ENCODE data around the gene SNX7.

Gene SNX7

GRCh38 chr1:98697781-98698180, 36.3 kb downstream of the SNX7 start:
- no peaks in the 10 kb centered on the region for H3K36me3 ChIP-seq (ENCODE audit: control insufficient read depth, insufficient read depth, low read length)
- DNase-seq (ENCODE audit: extremely low read depth, insufficient read length) = no peak
- H3K27me3 ChIP-seq (replicated peaks; ENCODE audit: control insufficient read depth, insufficient read depth, low read length) = no peaks in the 10 kb centered on the region
- no peak overlapping the region for H3K4me3 ChIP-seq (replicated peaks; ENCODE audit: low read depth, low read length)
- TF ChIP-seq CTCF (IDR thresholded peaks at IDR 0.05; ENCODE audit: insufficient read depth, low read length, poor library complexity, severe bottlenecking) = no peak

GRCh38 chr1:98698625-98699024, 37.1 kb downstream of the SNX7 start:
- Histone ChIP-seq H3K4me3 (replicated peaks; ENCODE audit: low read depth, low read length) (no peak overlapping the region), H3K36me3 (ENCODE audit: control insufficient read depth, insufficient read depth, low read length) (no peaks in the 10 kb centered on the region), H3K27me3 (replicated peaks; ENCODE audit: control insufficient read depth, insufficient read depth, low read length) (no peaks in the 10 kb centered on the region)
- TF ChIP-seq CTCF (IDR thresholded peaks at IDR 0.05; ENCODE audit: insufficient read depth, low read length, poor library complexity, severe bottlenecking) = no peak
- no peak for DNase-seq (ENCODE audit: extremely low read depth, insufficient read length)

GRCh38 chr1:98700228-98700627, 38.7 kb downstream of the SNX7 start:
- Histone ChIP-seq H3K36me3 (ENCODE audit: control insufficient read depth, insufficient read depth, low read length) (no peaks in the 10 kb centered on the region), H3K4me3 (replicated peaks; ENCODE audit: low read depth, low read length) (no peak overlapping the region), H3K27me3 (replicated peaks; ENCODE audit: control insufficient read depth, insufficient read depth, low read length) (no peaks in the 10 kb centered on the region)
- no peak for TF ChIP-seq CTCF (IDR thresholded peaks at IDR 0.05; ENCODE audit: insufficient read depth, low read length, poor library complexity, severe bottlenecking)
- no peak for DNase-seq (ENCODE audit: extremely low read depth, insufficient read length)

- Histone ChIP-seq H3K27me3 (replicated peaks; ENCODE audit: control insufficient read depth, insufficient read depth, low read length) (no peaks in the 10 kb centered on the region), H3K4me3 (replicated peaks; ENCODE audit: low read depth, low read length) (no peak overlapping the region), H3K36me3 (ENCODE audit: control insufficient read depth, insufficient read depth, low read length) (no peaks in the 10 kb centered on the region)
- no peak for DNase-seq (ENCODE audit: extremely low read depth, insufficient read length)
- TF ChIP-seq CTCF (IDR thresholded peaks at IDR 0.05; ENCODE audit: insufficient read depth, low read length, poor library complexity, severe bottlenecking) = no peak
Observed at GRCh38 chr1:98702976-98703375, 41.5 kb downstream of the SNX7 start.

- Histone ChIP-seq H3K4me3 (replicated peaks; ENCODE audit: low read depth, low read length) (no peak overlapping the region), H3K36me3 (ENCODE audit: control insufficient read depth, insufficient read depth, low read length) (no peaks in the 10 kb centered on the region), H3K27me3 (replicated peaks; ENCODE audit: control insufficient read depth, insufficient read depth, low read length) (no peaks in the 10 kb centered on the region)
- TF ChIP-seq CTCF (IDR thresholded peaks at IDR 0.05; ENCODE audit: insufficient read depth, low read length, poor library complexity, severe bottlenecking) = no peak
- DNase-seq (ENCODE audit: extremely low read depth, insufficient read length) = no peak
Observed at GRCh38 chr1:98704474-98704873, 43.0 kb downstream of the SNX7 start.

GRCh38 chr1:98704971-98705370, 43.5 kb downstream of the SNX7 start:
- no peak overlapping the region for H3K4me3 ChIP-seq (replicated peaks; ENCODE audit: low read depth, low read length)
- no peak for DNase-seq (ENCODE audit: extremely low read depth, insufficient read length)
- TF ChIP-seq CTCF (IDR thresholded peaks at IDR 0.05; ENCODE audit: insufficient read depth, low read length, poor library complexity, severe bottlenecking) = no peak
- no peaks in the 10 kb centered on the region for H3K27me3 ChIP-seq (replicated peaks; ENCODE audit: control insufficient read depth, insufficient read depth, low read length)
- H3K36me3 ChIP-seq (ENCODE audit: control insufficient read depth, insufficient read depth, low read length) = no peaks in the 10 kb centered on the region
